Stimulated activated memory B cell treated with anti-CD40 and anti-IgM and Interleukin-4, amounts not matched to agents 10 μg/mL and 1 μg/mL and 100 μg/mL, for 72 hours (primary cell): ENCODE data around the gene RPA4.
A peak's percentile ranks its signal among the peaks of the same experiment; 100 is the strongest.
"Not testable (repeated sequence)": the region's sequence is repeated elsewhere in the genome, so short reads cannot be mapped to it uniquely, and the experiment has no call there.

Source experiments
- ATAC-seq: fragments of 150-1000 bp; cut with Tn5 transposase; 2 replicates; pipeline ENCODE4 v1.10.0; 2021
- H3K27ac Mint-ChIP-seq: one replicate; pipeline ENCODE4 v1.8.0; 2022; ENCODE audit warnings: mild to moderate bottlenecking, mixed read lengths
- H3K27me3 Mint-ChIP-seq: one replicate; pipeline ENCODE4 v1.8.0; 2022; ENCODE audit warnings: mixed read lengths
- H3K36me3 Mint-ChIP-seq: one replicate; pipeline ENCODE4 v1.8.0; 2022; ENCODE audit warnings: mixed read lengths
- H3K4me1 Mint-ChIP-seq: one replicate; pipeline ENCODE4 v1.8.0; 2022; ENCODE audit warnings: mixed read lengths
- H3K4me3 Mint-ChIP-seq: one replicate; pipeline ENCODE4 v1.8.0; 2022; ENCODE audit warnings: mild to moderate bottlenecking, moderate library complexity, mixed read lengths
- H3K9me3 Mint-ChIP-seq: one replicate; pipeline ENCODE4 v1.8.0; 2022; ENCODE audit warnings: mixed read lengths

RPA4 gene, protein sequence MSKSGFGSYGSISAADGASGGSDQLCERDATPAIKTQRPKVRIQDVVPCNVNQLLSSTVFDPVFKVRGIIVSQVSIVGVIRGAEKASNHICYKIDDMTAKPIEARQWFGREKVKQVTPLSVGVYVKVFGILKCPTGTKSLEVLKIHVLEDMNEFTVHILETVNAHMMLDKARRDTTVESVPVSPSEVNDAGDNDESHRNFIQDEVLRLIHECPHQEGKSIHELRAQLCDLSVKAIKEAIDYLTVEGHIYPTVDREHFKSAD

GRCh38 chrX:96883608-96884007 lies at the start of gene RPA4:
TSS of gene RPA4 (plus strand) at chrX:96883908. CDS start at chrX:96884311, 403 bp downstream.
- Mint-ChIP-seq H3K4me3 (no peak within 1 kb of the TSS), H3K9me3 (no peaks in the 10 kb centered on the region), H3K36me3 (peaks cover 11% of the 10 kb centered on the region), H3K27ac (no peak within 1 kb of the TSS), H3K4me1 (no peaks in the 10 kb centered on the region), H3K27me3 (no peaks in the 10 kb centered on the region)
- no peak for ATAC-seq

DNA sequence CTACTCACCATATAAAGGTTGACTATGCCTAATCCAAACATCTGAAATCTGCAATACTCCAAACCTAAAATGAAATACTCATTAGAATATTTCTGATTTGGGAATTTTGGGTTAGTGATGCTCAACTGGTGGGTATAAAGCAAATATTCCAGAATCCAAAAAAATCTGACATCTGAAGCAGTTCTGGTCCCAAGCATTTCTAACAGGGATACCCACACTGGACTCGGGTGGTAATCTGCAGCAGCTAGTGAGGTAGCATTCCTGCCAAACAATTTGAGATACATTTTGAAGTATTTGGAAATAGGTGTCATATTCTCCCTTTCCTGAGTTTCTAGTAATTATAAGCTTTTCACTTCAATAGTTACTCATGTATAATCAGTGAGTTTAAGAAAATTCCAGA lies 49.6 kb upstream of the RPA4 start:
- Mint-ChIP-seq H3K27ac (no peak overlapping the region), H3K4me1 (peaks cover 15% of the 10 kb centered on the region), H3K9me3 (no peaks in the 10 kb centered on the region), H3K27me3 (no peaks in the 10 kb centered on the region), H3K36me3 (no peaks in the 10 kb centered on the region), H3K4me3 (no peak overlapping the region)
- ATAC-seq, result no peak

GRCh38 chrX:96835660-96836289 lies 47.9 kb upstream of the RPA4 start:
- peak overlapping the region; percentile 44 for H3K4me3 Mint-ChIP-seq
- H3K27me3 Mint-ChIP-seq, result no peaks in the 10 kb centered on the region
- H3K4me1 Mint-ChIP-seq, result peaks cover 15% of the 10 kb centered on the region
- ATAC-seq, result peak; percentile 95
- no peaks in the 10 kb centered on the region for H3K36me3 Mint-ChIP-seq
- H3K9me3 Mint-ChIP-seq, result no peaks in the 10 kb centered on the region
- peak overlapping the region; percentile 77 for H3K27ac Mint-ChIP-seq

GRCh38 chrX:96837808-96838207 lies 45.9 kb upstream of the RPA4 start:
- Mint-ChIP-seq H3K4me3 (peak overlapping the region; percentile 7), H3K27me3 (no peaks in the 10 kb centered on the region), H3K4me1 (peaks cover 15% of the 10 kb centered on the region), H3K27ac (peak overlapping the region; percentile 84), H3K36me3 (no peaks in the 10 kb centered on the region), H3K9me3 (no peaks in the 10 kb centered on the region)
- ATAC-seq, result no peak

GRCh38 chrX:96838537-96838936 lies 45.2 kb upstream of the RPA4 start:
- Mint-ChIP-seq H3K4me1 (peaks cover 15% of the 10 kb centered on the region), H3K9me3 (no peaks in the 10 kb centered on the region), H3K4me3 (no peak overlapping the region), H3K36me3 (no peaks in the 10 kb centered on the region), H3K27ac (no peak overlapping the region), H3K27me3 (no peaks in the 10 kb centered on the region)
- ATAC-seq, result no peak

- H3K27ac Mint-ChIP-seq, result no peak overlapping the region
- no peaks in the 10 kb centered on the region for H3K9me3 Mint-ChIP-seq
- no peak for ATAC-seq
- H3K36me3 Mint-ChIP-seq, result no peaks in the 10 kb centered on the region
- H3K4me3 Mint-ChIP-seq, result no peak overlapping the region
- no peaks in the 10 kb centered on the region for H3K27me3 Mint-ChIP-seq
- peaks cover 10% of the 10 kb centered on the region for H3K4me1 Mint-ChIP-seq
Observed at GRCh38 chrX:96841325-96841724, 42.4 kb upstream of the RPA4 start.

GRCh38 chrX:96841866-96842265 lies 41.8 kb upstream of the RPA4 start:
- H3K27ac Mint-ChIP-seq, ATAC-seq, H3K4me3 Mint-ChIP-seq, H3K9me3 Mint-ChIP-seq, H3K27me3 Mint-ChIP-seq, H3K36me3 Mint-ChIP-seq, H3K4me1 Mint-ChIP-seq: not testable (repeated sequence)

GRCh38 chrX:96843566-96843965 lies 40.1 kb upstream of the RPA4 start:
- Mint-ChIP-seq H3K9me3 (no peaks in the 10 kb centered on the region), H3K4me1 (no peaks in the 10 kb centered on the region), H3K27ac (no peak overlapping the region), H3K4me3 (no peak overlapping the region), H3K27me3 (no peaks in the 10 kb centered on the region), H3K36me3 (no peaks in the 10 kb centered on the region)
- no peak for ATAC-seq

DNA sequence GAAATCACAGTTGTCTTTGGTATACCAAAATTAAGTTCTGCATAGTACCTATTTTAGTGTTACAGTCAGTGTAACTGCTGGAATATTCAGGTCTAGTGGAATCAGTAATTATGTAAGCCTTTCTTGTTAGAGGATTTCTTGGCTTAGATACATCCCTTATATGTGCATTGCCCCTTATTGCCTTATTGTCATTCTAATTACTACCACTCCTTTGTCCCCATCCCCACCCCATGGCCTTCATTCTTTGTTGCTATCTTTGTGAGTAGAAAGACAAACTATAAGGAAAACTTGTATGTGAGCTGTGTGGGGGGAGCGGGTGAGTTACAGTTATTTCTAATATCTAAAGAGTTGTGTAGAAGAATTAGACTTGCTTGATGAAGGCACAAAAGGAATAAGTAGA lies 36.9 kb upstream of the RPA4 start:
- Mint-ChIP-seq H3K36me3 (no peaks in the 10 kb centered on the region), H3K27ac (no peak overlapping the region), H3K4me3 (no peak overlapping the region), H3K4me1 (no peaks in the 10 kb centered on the region), H3K27me3 (no peaks in the 10 kb centered on the region), H3K9me3 (no peaks in the 10 kb centered on the region)
- ATAC-seq, result no peak

- H3K4me1 Mint-ChIP-seq, result peaks cover 14% of the 10 kb centered on the region
- not testable (repeated sequence) for H3K27me3 Mint-ChIP-seq, H3K27ac Mint-ChIP-seq, ATAC-seq, H3K36me3 Mint-ChIP-seq, H3K4me3 Mint-ChIP-seq, H3K9me3 Mint-ChIP-seq
Observed at GRCh38 chrX:96859422-96859821, 24.3 kb upstream of the RPA4 start.

- ATAC-seq, result no peak
- Mint-ChIP-seq H3K36me3 (no peaks in the 10 kb centered on the region), H3K4me3 (peak overlapping the region; percentile 38), H3K27me3 (no peaks in the 10 kb centered on the region), H3K27ac (peak overlapping the region; percentile 17), H3K4me1 (peaks cover 14% of the 10 kb centered on the region), H3K9me3 (no peaks in the 10 kb centered on the region)
Observed at GRCh38 chrX:96861218-96861617, 22.5 kb upstream of the RPA4 start.

- Mint-ChIP-seq H3K36me3 (no peaks in the 10 kb centered on the region), H3K9me3 (no peaks in the 10 kb centered on the region), H3K27ac (peak overlapping the region; percentile 17), H3K4me1 (peaks cover 14% of the 10 kb centered on the region), H3K27me3 (no peaks in the 10 kb centered on the region), H3K4me3 (no peak overlapping the region)
- ATAC-seq, result no peak
Observed at GRCh38 chrX:96861661-96862060, 22.0 kb upstream of the RPA4 start.

- ATAC-seq, result no peak
- H3K9me3 Mint-ChIP-seq, result no peaks in the 10 kb centered on the region
- H3K27me3 Mint-ChIP-seq, result no peaks in the 10 kb centered on the region
- H3K36me3 Mint-ChIP-seq, result peaks cover 11% of the 10 kb centered on the region
- H3K27ac Mint-ChIP-seq, result no peak overlapping the region
- no peak overlapping the region for H3K4me3 Mint-ChIP-seq
- no peaks in the 10 kb centered on the region for H3K4me1 Mint-ChIP-seq
Observed at GRCh38 chrX:96884027-96884426, 319 bp downstream of the RPA4 start.

- H3K4me3 Mint-ChIP-seq, result no peak overlapping the region
- no peaks in the 10 kb centered on the region for H3K36me3 Mint-ChIP-seq
- H3K9me3 Mint-ChIP-seq, result no peaks in the 10 kb centered on the region
- H3K4me1 Mint-ChIP-seq, result no peaks in the 10 kb centered on the region
- no peak for ATAC-seq
- H3K27me3 Mint-ChIP-seq, result no peaks in the 10 kb centered on the region
- H3K27ac Mint-ChIP-seq, result no peak overlapping the region
Observed at GRCh38 chrX:96889726-96890125, 6.0 kb downstream of the RPA4 start.

DNA sequence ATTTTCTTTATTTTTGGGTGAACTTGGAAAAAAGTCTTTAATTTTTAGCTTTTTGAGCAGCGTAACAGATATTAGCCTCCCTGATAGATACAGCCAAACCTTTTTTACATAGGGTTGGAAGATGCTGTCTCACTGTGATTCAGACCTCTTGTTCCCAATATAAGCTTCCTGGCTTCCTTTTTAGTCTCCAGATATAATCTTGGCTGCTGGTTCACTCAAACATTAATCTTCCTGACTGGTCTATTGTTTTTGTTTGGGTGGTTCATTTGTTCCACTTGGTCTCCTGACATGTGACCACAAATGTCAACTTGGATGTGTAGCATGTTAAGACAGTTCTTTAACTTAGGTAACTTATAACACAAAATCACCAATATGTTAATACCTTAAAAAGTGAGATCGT lies 23.0 kb downstream of the RPA4 start:
- Mint-ChIP-seq H3K27ac (no peak overlapping the region), H3K36me3 (peaks cover 3% of the 10 kb centered on the region), H3K9me3 (no peaks in the 10 kb centered on the region), H3K4me3 (no peak overlapping the region), H3K4me1 (no peaks in the 10 kb centered on the region), H3K27me3 (no peaks in the 10 kb centered on the region)
- no peak for ATAC-seq

GRCh38 chrX:96907516-96908272 lies 24.0 kb downstream of the RPA4 start:
- no peak for ATAC-seq
- Mint-ChIP-seq H3K36me3 (peaks cover 6% of the 10 kb centered on the region), H3K27me3 (no peaks in the 10 kb centered on the region), H3K4me3 (no peak overlapping the region), H3K27ac (no peak overlapping the region), H3K9me3 (no peaks in the 10 kb centered on the region), H3K4me1 (no peaks in the 10 kb centered on the region)
